ENCODE data around the gene VPS41.
"Not testable (repeated sequence)": the region's sequence is repeated elsewhere in the genome, so short reads cannot be mapped to it uniquely, and the experiment has no call there.

VPS41 gene

DNA sequence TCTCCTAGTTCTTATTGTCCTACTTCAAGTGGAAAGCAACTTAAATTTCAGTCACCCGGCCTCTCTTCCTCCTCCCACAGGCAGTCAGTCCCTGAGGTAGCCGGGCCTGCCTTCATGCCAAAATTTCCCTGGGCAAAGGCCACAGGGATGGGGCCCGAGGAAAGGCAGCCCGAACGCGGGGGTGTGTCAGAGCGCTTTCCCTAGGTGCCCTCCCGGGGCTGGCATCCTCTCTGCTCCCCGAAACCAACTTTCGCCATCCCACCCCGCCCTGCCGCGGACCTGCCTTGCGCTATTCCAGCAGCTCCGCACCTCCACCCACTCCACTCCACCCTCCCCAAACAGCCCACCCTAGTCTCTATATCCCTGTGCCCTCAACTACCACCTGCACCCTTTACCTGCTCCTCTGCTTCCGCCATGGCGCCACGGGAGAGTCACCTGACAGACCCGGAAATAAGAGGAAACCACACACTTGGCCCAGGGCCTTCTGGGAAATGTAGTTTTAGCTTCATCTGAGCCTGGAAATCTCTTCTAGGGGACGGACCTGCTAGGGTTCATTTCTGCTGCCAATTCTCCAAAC lies at the start of gene VPS41:
Gene VPS41, minus strand, starts transcription at position 433 of the 577 bp plus-strand sequence. Its CDS starts 17 bp downstream, at position 416.
- peak in 1 of 2 experiments; percentile 27 for DNase-seq (ENCODE audit: low read depth in 2 of 2)

DNA sequence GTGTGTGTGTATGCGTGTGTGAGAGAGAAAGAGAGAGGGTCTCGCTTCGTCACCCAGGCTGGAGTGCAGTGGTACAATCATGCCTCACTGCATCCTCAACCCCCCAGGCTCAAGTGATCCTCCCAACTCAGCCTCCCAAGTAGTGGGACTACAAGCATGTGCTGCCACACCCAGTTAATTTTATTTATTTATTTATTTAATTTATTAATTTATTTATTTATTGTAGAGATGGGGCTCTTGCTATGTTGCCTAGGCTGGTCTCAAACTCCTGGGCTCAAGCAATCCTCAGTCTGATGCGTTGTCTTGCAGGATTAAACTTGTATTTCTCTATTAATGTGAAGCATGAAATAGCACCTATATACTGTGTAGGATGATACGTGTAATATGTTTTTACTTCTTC lies 46.9 kb upstream of the VPS41 start:
- DNase-seq (ENCODE audit: low read depth in 2 of 2), result no peak

DNA sequence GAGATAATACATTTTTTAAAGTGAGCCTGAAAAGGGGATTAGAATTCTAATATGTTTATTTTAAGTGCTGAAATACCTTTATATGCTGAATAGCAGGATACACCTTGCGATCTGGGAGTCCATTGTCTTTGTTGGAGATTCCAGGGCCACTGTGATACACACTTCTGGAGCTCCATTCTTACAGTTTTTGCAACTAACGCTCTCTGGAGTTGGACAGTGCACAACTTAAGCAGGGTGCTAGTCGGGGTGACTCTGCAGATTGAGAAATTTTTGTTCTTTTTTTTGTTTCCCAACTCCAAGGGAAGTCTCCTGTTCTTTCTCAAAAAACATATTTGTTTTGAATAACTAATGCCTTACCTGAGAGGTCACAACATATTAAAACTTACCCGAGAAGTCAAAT lies 45.0 kb upstream of the VPS41 start:
- no peak for DNase-seq (ENCODE audit: low read depth in 2 of 2)

DNA sequence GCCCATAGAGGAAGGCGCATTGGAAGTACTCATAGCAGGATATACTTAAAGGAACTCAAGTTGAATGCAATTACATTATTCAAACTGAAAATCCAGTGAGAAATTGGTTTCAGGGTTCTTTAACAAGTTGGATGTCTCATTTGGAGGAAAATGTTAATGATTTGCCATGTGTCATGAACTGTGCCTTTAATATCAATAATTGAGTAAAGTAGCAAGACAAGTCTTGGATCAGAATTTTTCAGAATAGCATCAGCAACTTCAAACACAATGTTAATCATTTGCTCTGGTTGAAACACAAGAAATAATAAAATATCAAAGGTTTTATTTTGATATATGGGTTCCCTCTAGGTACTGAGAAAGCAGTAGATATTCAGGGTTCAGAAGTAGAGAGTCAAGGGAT lies 44.2 kb upstream of the VPS41 start:
- DNase-seq (ENCODE audit: low read depth in 2 of 2), result no peak

DNA sequence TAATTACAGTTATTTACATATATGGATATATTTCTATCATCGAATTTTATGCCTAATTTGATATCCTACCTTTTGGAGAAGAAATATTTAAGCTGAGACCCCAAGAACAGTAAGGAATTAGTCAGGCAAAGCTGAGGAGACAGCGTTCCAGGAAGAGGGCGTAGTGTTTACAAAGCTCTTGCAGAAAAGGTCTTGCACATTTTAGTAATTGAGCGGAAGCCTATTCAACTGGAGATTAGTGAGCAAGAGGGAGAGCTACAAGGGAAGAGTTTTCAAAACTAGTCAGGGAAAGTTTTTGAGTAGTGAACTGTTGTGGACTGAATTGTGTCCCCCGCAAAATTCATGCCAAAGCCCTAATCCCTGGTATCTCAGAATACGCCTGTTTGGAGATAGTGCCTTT lies 42.2 kb upstream of the VPS41 start:
- DNase-seq (ENCODE audit: low read depth in 2 of 2), result no peak

DNA sequence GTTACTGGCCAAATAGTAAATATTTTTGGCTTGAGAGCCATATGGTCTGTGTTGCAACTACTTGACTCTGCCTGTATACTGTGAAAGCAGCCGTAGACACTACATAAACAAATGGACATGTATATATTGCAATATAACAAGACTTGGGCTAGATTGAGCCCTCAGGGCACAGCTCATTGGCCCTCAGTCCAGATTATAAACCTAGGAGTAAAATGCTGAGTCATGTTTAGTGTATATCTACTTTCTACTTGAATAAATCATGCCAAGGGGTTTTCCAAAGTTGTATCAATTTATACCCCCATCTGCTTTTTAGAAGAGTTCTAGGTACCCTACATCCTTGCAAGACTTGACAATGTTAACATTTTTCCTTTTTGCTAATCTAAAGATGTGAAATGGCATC lies 41.3 kb upstream of the VPS41 start:
- no peak for DNase-seq (ENCODE audit: low read depth in 2 of 2)

DNA sequence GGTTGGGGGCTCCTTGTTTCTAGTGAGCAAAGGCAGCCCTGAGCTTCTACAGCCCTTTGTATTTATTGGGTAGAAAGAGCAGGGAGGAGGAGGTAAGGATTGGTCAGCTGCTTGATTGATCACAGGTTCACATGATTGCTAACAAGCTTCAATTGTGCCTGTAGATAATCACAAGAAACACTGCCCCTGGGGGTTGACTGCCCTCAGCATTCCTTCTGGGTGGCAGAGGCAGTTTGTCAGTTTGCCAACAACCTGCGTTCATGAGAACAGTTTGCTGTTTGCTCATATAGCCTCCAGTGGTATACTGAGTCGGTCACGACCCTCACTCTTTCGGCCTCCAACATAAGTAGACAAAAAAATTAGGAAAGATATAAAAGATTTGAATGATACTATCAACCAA lies 38.5 kb upstream of the VPS41 start:
- DNase-seq (ENCODE audit: low read depth in 2 of 2), result not testable (repeated sequence)

DNA sequence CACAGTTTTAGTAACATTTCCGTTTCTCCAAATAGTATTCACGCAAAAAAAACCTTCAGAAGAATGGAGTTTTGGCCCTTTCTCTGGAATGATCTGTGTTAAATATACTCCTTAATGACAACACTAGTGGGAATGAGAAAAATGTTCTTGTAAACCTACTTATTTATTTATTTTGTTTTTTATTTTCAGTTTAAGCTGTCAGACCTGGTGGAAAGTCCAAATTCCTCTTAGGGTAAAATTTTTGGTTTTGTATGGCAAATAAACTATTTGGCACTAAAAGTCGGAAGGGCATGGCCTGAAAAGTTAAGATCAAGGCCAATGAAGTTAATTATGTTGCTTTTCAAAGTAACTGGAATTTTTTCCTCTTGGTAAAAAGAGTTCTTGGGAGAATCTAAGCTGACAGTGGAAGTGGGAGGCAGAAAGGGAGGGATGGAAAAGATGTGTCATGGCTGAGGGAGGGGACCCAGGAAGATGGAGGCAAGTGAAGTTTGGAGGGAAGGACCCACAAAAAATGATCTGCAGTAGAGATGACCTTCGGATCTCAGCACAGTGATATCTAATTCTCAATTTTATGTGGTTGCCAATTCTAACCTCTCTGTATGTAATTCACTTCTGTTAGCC lies 33.5 kb upstream of the VPS41 start:
- DNase-seq (ENCODE audit: low read depth in 2 of 2), result no peak

DNA sequence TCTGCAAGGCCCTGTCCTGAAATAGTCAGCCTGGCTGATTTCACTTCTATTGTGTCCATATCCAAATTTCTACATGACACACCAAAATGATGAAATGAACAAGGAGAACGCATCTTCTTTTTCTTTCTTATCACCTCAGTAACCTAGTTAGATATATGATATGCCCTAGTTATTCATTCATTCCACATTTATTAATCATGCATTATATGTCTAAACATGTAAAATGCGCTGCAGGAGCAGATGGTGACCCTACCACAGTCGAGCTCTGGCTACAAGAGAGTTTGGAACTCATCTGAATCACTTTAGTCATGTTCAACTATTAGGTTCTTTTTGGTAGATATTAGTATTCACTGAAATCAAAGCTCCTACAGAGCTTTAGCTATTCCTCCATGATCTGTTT lies 31.8 kb upstream of the VPS41 start:
- DNase-seq (ENCODE audit: low read depth in 2 of 2), result no peak

DNA sequence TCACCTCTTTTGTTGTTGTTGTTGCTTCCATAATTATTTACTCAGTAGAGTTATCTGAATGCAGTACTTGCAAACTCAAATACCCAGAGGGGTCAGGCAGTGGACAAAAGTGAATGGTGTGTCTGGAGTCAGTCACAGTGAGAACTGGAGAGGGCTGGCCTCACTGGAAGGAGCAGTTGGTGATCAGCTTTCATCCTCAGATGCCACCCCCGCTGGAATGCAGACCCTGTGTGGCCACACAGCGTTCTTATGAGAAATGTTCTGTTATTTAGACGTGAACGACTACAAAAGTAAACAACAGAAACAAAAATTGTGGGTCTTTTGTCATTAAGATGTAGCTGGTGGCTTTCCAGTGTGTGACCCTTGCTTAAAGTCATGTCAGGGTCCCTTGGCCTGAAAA lies 29.6 kb upstream of the VPS41 start:
- no peak for DNase-seq (ENCODE audit: low read depth in 2 of 2)

DNA sequence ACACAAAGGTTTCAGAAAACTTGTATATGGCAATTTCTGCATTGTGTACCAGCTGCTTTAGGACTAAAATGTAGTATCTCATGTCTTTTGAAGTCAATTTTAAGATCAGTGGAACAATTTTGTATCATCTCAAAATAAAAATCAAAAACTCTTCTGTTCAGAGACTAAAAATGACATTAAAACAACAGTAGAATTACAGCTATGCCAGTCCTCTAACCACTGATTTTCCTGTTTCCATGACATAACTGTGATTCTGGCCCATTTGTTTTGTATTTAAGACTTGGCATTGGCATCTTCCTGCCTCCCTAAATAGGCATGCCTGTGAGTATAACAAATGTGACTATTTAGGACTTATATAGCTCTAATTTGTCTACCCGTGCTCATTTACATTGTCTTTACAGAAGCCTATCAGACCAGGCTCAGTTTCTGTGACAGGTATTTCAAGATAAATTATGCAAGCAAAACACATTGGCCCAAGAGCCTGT lies 29.1 kb upstream of the VPS41 start:
- DNase-seq (ENCODE audit: low read depth in 2 of 2), result no peak

DNA sequence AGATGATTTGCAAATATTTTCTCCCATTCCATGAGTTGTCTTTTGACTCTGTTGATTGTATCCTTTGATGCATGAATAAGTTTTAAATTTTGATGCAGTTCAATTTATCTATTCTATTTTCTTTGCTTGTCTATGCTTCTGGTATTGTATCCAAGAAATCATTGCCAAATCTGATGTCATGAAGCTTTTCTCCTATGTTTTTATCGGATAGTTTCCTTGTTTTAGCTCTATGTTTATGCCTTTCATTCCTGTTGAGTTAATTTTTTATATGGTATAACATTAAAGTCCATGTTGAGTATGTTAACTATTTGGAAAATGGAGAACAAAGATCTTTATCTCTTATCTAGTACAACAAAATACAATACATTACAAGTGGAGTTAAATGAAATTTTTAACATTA lies 27.6 kb upstream of the VPS41 start:
- no peak for DNase-seq (ENCODE audit: low read depth in 2 of 2)

DNA sequence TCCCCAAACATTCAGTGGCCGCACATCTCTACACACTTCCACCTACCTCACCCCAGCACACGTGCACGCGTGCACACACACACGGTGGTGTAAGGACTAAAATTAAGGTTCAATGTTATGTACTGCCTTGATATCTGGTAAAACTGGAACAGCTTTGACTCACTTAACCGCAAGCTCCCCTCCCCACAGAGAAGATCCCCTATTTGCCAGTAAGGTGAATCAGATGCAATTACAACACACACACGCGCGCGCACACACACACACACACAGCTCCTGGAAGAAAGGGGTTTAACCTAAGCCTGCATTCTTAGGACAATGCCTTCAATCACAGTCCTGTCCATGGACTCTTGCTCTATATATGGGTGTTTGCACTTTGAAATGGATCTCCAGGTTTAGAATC lies 25.5 kb upstream of the VPS41 start:
- DNase-seq (ENCODE audit: low read depth in 2 of 2), result no peak

DNA sequence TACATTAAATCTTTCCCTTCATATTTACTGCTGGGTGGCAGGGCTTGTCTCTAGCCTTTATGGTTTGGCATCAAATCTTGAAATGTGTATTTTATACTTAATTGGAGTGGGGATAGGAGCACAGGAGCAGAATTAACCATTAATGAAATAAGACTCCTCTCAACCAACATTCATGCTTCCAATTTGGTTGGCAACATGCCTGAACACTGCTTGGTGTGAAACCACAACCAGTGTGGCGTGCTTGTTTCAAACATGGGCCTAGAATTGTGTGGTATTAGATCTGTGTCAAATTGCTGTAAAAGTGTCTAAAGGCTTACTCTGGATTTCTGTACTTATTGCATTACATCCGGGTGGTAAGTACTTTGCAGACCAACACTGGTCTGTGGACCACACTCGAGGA lies 25.1 kb upstream of the VPS41 start:
- no peak for DNase-seq (ENCODE audit: low read depth in 2 of 2)

DNA sequence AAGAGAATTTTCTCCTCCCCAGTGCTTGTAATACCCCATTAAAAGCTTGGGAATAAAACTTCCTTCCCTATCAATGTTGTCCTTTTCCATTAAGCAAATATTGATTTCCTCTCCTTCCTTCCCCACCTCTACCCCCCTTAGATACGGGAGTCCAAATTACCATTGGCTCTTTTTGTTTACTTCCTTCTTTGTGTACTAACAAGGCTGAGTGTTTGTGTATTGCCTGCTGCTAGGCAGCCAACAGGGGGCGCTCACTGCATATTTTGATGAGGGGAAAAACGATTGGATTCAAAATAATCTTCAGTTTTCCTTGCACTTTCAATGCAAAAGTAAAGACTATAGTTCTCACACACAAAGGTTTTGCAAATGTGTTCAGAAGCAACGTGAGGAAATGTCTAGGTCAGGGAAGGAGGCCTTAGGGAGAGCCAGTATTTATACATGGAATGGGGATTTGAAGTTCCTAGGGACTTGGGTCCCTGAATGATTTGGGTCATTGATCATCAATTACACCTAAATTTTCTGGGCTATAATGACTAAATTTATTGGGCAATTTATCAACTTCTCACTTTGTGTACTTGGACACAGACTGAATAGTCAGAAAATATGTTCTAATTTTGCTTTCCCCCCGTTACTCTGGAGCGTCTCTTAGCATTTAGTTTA lies 23.6 kb upstream of the VPS41 start:
- DNase-seq (ENCODE audit: low read depth in 2 of 2), result peak in 1 of 2 experiments; percentile 14

DNA sequence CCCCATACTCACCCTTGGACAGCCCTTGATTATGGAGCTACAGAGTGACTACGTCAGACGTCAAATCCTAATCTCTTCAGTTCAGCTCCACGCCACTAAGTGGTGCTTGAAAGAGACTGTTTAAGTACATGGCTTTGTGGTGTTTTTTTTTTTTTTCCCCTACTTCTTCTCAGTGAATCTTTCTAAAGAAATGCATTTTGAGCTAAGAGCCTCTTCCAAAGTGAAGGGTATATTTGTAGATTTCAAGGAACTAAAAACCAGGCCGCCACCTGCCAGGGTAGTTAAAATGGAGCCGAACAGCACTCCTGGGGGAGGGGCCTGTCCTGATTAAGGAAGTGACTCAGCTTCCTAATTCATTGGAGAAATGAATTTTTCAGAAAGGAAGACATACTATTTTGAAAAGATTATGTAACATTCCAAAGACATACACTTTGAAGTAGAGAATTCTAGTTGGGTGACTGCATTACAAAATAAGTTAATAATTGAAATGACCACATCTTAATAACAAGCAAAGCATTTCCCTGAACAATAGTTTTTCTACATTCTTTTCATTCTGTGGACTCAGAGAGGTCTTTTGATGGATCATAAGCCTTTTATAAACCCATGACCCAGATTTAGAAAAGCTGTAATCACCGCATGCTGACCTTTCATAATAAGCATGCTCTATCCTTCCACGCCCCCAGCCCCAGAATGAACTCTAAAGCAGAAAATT lies 20.6 kb upstream of the VPS41 start:
- DNase-seq (ENCODE audit: low read depth in 2 of 2), result no peak

DNA sequence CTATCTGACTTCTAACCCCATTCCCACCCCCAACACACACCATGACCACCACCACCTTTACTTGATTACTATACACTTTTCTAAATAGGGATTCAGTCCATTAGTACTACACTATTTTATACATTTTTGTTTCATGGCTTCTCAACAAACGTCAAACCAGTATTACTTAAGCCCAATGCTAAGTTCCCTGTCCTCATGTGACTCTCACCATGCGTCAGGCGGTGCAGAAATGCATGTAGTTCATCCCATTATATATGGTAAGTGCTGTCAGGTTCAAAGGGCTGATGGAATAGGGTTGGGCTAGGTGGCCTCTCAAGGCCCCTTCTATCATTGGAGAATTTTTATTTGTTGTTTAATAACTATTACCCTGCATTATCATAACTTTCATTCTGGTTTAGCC lies 19.5 kb upstream of the VPS41 start:
- no peak for DNase-seq (ENCODE audit: low read depth in 2 of 2)

DNA sequence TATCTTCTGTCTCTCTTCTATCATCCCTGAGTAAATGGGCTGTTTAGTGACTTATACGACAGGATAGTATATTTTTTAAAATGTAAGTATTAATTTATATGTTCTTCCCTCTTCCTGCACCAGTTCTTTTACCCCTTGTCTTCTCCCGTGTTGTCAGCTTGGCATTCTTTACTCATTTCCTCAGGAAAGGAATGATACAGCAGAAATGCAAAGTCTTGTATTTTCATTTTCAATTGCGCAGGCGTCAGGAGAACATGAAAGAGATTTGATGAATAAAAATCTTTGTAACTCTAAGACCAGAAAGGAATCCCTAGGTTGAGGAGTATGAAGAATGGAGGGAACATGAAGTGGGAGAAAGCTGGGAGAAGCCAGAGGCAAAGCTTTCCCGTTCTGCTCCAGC lies 18.8 kb upstream of the VPS41 start:
- no peak for DNase-seq (ENCODE audit: low read depth in 2 of 2)

DNA sequence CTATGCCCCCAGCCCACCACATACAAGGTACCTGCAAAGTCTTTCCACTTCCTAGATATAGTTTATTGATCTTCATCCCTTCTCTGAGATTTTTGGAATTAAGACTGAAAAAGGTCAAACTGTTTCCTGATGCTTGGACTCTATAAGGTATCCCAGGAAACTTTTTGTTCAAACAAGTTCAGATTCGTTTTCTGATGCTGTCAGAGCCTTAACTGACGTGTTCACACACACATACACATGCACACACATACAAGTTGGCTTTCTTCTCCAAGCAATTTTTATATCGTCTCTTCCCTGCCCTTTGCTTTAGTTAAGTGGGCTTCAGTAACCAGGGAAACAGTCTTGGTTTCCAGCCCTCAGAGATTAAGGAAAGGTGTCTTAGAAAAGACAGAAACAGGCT lies 11.7 kb upstream of the VPS41 start:
- no peak for DNase-seq (ENCODE audit: low read depth in 2 of 2)

DNA sequence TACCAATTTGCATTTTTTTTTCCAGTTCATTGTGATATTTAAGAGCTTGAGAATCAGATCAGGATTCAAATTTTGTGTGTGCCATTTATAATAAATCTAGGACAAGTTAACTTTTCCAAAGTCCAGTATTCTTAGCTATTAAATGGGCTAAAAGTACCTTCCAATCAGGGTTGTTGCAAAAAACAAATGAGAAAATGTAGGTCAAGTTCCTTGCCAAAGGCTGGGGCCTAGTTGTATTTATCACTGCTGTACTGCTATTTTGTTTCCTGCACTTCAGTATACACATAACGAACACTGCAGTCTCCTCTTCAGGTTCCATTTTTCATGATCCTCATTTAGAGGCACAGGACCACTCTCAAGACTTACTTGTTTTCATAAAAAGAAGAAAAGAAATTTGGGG lies 7.4 kb upstream of the VPS41 start:
- no peak for DNase-seq (ENCODE audit: low read depth in 2 of 2)

DNA sequence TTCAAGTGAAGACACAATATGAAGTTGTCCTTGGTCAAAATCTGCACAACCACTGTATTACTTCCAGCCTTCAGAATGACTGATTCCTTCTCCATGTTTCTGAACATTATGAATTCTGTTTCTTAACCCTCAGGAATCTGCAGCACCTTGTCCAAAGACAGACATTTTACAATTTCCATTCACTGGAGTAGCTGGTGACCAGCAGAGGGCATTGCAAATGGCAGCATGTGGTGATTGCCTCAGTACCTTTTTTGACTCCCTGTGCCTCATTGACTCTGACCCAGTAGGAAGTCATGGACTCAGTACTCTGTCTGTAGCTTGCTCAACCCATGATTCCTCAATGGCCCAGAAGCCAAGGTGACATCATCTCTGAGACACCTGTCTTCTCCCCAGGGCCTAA lies 879 bp upstream of the VPS41 start:
- DNase-seq (ENCODE audit: low read depth in 2 of 2), result no peak

DNA sequence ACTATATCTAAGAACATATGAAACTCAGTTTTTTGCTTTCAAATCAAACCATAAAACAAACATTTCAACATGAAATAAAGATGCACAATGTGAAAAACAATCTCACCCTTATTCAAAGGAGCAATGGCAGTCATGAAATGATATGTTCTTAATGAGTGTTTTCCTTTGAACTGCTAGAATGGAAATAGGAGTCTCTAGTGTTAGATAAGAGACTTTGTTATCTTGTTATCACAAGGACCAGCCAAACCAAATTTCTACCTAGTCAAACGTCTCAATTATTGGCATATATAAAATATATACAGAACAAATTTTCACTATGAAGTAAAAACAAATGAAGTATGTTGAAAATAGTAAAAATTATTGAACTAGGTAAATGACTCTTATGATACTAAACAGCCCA lies 1.2 kb downstream of the VPS41 start:
- DNase-seq (ENCODE audit: low read depth in 2 of 2), result no peak

DNA sequence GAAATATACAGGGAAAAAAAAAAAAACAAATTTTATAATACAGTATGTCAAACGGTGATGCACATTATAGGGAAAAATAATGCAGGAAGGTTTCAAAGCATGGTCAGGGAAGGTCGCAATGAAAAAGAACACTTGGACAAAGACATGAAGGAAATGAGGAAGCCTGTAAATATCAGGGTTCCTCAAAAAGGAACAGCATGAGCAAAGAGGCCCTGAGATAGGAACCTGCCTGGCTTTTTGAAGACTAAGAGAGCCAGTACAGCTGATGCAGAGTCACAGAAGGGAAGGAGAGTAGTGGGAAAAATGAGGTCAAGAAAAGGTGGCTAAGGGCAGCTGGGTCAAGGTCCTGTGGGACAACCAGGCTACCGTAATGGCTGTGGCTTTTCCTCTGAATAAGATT lies 1.9 kb downstream of the VPS41 start:
- DNase-seq (ENCODE audit: low read depth in 2 of 2), result no peak

Measured in fibroblast of skin of left quadriceps (primary cell).